Activated T-cell treated with anti-CD3 and anti-CD28 coated beads, Interleukin-2, amount 50 U/mL, for 1 hour (primary cell): ENCODE data around the gene ADAM10.

ENCODE experiments used
- DNase-seq: peaks from one replicate; pipeline ENCODE4 v3.0.0-alpha.2; 2020

Gene ADAM10

DNA sequence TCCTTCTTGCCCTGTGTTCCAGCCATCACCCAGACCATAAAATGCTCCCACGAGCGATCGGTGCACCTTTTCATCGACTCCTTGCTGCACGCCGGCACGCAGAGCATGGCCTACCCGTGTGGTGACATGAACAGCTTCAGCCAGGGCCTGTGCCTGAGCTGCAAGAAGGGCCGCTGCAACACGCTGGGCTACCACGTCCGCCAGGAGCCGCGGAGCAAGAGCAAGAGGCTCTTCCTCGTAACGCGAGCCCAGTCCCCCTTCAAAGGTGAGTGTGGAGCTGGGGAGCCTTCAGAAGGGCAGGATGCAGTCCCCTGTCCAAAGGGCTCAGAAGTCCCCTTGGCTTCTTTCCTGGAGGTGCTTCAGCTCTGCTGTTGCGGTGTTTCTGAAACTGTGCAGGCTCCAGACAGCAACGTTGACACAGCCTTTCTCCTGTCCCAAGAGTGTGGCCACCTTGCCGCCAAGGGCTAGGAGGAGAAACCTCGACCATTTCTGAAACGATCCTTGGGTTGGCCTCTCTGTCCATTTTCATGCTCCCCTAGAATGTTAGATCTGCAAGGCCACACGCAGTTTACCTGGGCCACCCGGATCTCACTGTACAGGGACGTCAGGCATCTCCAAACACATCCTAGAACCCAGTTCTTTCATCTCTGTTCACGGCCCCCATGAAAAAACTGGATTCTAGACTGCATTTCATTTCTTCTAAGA lies 201.0 kb downstream of the ADAM10 start:
- DNase-seq: no peak

DNA sequence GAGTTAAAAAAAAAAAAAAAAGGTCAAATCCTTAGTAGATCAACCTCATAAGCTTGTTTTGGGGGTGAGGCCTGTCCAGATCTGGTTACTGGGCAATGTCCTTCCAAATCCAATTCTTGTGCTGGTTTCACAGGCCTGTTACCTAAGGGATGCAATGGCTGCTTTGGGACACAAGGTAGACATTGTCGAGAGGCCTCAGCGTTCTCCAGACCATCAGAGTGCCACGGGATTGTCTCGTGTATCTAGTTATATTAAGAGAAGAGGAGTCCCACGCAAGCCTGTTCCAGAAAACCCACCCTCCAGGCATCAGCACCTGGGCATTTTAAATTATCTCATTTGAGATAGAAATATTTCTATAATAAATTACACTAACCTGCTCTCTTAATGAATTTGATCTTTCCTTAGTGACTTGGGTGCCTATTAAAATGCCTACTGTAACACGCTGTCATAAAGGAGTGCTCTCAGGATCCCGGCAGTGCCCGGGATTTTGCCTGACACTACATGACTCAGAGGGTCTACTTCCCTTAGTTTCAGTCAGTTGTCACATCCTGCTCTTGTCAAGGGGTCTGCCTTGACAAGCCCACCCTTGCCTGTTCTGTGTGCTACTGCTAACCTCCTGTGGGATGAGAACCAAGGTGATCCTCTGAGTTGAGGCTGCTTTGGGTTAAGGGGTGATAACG lies 201.7 kb downstream of the ADAM10 start:
- no peak for DNase-seq

DNA sequence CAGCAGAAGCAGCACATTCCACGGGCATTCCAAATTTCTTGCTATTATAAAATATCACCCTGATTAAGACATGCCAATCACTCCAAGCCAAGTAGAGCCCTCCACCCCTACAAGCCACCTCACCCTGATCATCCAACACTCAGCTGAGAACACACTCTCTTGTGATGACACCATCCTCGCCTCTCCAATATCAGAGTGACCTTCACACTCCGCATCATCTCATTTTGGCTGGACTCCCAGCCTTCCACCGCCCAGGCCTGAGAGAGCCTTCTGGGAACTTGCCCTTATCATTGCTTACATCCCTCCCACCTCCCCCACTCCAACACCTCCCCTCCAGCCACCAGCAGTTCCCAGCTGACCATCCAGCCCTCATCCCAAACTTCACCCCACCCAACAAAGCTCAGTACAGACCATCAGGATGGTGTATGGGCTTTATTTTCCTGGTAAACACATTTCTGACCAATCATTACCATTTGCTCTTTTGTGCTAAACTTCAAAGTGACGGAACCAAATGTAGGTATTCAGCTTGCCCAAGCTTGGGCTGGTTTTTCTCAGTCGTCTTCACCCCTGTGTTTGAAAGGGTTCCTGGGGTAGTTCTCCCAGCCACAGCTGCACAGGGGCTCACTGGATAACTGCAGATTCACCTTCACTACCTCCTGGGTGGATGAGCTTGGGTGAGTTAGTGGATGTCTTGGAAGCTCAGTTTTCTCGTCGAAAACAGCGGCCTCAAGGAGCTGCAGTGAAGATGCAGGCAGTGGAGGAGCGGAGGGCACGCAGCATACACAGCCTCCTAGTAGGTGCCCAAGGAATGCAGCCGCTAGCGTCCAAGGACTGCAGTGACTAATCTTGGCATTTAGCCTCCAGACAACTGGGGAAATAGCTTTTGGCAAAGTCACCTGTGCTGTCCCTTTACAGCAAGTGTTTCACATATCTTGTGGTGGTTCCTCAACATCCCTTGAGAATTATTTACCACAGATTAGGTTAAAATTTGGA lies 202.6 kb downstream of the ADAM10 start:
- no peak for DNase-seq

DNA sequence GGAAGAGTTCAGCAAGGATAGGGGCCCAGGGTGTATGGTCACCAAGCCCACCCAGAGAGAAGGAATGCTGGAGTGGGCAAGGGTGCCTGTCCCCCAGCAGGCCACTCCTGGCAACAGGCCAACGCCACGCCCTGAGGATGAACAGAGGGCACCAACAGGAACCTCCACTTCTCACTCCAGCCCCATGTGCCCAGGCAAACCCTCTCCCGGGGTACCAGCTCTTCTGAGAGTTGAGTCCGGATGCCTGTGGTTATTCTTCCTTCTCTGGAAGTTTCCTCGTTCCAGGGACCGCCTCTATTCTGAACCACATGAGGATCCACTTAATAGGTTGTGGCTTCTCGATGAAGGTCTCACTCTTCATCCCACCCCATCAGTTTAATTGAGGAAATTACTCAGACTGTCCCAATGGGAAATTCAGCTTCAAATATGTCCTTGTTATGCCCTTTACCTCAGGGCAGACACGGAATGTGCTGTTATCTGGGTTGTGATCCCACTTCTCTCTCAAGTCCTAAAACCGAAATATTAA lies 203.4 kb downstream of the ADAM10 start:
- DNase-seq: no peak

DNA sequence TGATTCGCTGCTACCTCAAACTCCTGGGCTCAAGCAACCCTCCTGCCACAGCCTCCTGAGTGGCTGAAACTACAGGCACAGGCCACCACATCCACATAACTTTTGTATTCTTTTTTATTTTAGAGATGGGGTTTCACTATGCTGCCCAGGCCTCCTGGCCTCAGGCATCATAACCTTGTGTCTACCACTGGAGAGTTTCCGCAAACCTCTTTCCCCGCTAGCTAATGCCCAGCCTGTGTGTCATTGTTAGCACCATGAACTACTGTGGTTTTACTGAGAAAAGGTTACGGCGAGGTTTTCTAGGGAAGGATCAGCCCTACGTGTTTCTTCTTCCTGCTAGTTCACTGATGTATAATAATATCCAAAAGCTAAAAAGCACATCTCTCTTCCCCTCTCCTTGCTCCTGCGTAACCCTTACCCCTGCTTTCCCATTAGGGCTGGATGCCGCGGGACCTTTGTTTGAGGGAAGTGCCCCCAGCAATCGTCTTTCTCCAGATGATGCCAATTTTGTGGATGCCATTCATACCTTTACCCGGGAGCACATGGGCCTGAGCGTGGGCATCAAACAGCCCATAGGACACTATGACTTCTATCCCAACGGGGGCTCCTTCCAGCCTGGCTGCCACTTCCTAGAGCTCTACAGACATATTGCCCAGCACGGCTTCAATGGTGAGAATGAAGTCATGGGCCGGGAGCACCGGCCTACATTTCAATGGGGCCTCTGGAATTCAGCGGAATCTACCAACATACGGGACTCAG lies 204.0 kb downstream of the ADAM10 start:
- DNase-seq: no peak

DNA sequence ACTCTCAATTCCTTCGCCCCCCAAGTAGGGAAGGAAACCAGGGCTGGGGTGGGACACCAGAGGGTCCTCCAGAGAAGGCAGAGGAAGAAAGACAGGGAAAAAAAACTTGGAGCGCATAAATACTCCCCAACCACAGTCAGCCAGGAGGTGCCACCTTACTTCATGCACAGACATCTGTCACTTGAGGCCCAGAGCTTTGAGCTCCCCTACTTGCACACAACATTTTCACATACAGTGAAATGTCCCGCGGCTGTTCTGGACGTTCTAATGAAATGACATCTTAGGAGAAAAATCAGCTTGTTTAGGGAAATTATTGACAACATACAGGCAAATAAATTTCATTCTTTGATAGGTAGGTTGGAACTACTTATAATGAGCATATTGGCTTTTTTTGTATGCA lies 204.8 kb downstream of the ADAM10 start:
- DNase-seq: no peak

DNA sequence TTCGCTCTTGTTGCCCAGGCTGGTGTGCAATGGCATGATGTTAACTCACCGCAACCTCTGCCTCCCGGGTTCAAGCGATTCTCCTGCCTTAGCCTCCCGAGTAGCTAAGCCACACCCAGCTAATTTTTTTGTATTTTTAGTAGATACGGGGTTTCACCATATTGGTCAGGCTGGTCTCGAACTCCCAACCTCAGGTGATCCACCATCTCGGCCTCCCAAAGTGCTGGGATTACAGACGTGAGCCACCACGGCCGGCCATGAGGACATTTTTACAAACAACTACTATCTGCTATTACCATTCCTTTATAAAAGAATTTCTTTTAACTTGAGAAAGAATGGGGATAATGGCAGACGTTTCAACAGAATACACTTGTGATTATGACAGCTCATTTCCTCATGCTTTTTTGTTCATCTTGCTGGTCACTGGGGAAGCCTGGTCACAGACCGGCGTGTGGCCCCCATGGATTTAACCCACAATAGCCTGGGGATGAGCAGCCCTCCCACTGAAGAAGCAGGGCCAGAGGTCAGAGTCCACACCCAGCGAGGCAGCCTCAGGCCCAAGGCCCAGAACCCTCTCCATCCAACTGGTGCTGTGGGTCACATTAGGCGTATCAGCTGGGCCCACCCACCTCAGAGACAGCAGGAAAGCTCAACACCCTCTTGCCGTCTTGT lies 205.7 kb downstream of the ADAM10 start:
- DNase-seq: no peak

DNA sequence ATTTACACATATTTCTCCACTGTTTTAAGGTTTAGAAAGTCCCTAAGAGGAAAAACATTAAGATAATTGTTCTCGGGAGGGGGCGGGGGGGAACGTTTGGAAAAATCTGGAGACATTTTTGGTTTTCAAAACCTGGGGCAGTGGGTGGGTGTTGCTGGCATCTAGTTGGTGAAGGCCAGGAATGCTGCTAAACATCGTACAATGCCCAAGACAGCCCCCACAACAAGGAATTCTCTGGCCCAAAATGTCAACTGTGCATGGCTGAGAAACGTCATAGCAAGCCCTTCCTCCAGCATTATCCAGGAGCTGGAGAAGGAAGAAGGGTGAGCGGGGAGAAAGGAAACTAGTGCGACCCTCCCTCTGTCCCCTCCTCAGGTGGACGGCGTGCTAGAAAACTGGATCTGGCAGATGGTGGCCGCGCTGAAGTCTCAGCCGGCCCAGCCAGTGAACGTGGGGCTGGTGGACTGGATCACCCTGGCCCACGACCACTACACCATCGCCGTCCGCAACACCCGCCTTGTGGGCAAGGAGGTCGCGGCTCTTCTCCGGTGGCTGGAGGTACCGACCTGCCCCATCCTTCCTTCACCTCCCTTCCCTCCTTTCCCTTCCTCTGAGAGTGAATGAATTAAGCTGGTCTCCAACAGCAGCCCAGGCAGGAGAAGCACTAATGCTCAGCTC lies 208.0 kb downstream of the ADAM10 start:
- no peak for DNase-seq

DNA sequence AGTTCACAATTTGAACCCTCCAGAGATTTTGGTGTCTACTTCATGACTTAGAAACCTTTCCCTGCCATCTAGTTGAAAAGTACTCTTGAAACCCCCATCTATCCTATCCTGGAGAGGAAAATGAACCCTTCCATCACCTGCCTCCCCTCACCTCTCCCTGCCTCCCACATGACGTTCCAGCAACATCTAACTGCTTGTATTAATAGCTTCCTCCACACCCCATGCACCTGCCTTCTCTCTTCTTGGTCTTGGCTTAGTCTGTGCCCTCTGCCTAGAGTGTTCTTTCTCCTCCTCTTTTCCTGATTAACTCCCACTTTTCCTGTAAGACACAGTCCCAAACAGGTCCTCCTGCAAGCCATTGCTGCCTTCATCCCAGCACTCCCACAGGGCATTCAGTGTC lies 210.0 kb downstream of the ADAM10 start:
- DNase-seq: no peak

DNA sequence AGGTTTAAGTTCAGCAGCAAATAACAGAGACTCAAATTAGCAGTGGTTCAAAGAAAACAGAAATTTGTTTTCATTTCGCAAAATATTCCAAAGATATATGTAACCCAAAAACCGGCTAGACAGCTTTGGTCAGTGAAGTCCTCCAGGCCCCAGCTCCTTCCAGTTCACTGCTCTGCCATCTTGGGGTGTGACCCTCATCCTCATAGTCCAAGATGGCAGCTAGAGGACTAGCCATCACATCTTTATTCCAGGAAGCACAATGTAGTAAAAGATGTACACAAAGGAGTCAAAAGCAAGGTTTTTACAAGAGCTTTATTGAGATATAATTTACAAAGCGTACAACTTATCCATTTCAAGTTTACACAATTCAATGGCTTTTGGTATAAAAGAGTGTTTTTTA lies 210.6 kb downstream of the ADAM10 start:
- no peak for DNase-seq
